HG02885 (cell line): ENCODE data around the gene ISG20.

Experiments used
- ATAC-seq: cut with Tn5 transposase; IDR thresholded peaks from one replicate; pipeline ENCODE4 v1.9.1; 2021; ENCODE audit warnings: mild to moderate bottlenecking; ENCODE audit not compliant: unreplicated experiment, poor library complexity

Gene ISG20

GRCh38 chr15:88638626-88639372, at the start of gene ISG20:
Gene ISG20 (plus strand): TSS chr15:88639016. CDS start chr15:88639367, 351 bp downstream.
- ATAC-seq: peak; percentile 70

- ATAC-seq: no peak
Measured at GRCh38 chr15:88590759-88591158, 48.1 kb upstream of the ISG20 start.

GRCh38 chr15:88591384-88591783, 47.4 kb upstream of the ISG20 start:
- ATAC-seq: no peak

GRCh38 chr15:88603885-88604284, 34.9 kb upstream of the ISG20 start:
- no peak for ATAC-seq

DNA sequence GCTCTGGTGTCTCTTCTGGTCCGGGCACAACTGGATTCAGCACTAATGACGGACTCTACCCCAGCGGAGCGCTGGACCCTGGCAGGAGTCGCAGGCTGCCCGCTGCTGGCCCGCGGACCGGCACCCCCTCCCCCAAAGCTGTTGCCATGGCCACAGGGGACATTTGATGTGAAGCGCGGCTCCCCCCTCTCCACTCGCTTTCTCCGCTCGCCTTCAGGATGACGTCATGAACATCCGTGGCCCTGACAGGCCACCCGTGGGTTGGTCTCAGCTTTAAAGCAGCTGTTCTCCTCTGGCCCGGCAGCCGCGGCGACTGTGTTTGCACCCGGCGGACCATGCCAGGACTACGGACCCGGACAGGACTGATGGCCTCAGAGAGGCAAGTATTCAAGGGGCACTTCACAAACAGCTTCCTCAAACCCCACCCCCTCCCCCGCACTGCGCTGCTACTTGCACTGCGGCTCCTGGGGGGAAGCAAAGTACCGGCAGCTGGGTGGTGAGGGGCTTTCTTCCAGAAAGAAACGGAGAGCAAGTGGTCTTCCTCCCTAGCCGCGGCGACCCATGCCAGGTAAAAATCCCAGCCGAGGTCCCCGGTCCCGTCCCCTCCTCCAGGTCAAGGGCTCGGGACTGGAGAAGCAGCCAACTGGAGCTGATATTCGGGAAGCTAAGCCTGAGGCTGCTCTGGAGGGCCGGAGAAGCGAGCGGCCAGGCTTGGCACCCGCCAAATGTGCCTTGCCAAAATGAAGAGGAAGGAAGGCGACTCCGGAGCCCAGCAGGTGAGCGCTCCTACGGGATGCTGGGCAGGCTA, 34.2 kb upstream of the ISG20 start:
- no peak for ATAC-seq

GRCh38 chr15:88605189-88606069, 33.4 kb upstream of the ISG20 start:
- ATAC-seq: no peak

GRCh38 chr15:88606070-88606794, 32.6 kb upstream of the ISG20 start:
- no peak for ATAC-seq

GRCh38 chr15:88607951-88608350, 30.9 kb upstream of the ISG20 start:
- ATAC-seq: no peak

GRCh38 chr15:88608607-88609181, 30.1 kb upstream of the ISG20 start:
- ATAC-seq: no peak

- no peak for ATAC-seq
Measured at GRCh38 chr15:88609344-88610090, 29.3 kb upstream of the ISG20 start.

GRCh38 chr15:88610701-88611231, 28.1 kb upstream of the ISG20 start:
- ATAC-seq: no peak

GRCh38 chr15:88612186-88612796, 26.5 kb upstream of the ISG20 start:
- no peak for ATAC-seq

- ATAC-seq: no peak
Measured at GRCh38 chr15:88613074-88613944, 25.5 kb upstream of the ISG20 start.

DNA sequence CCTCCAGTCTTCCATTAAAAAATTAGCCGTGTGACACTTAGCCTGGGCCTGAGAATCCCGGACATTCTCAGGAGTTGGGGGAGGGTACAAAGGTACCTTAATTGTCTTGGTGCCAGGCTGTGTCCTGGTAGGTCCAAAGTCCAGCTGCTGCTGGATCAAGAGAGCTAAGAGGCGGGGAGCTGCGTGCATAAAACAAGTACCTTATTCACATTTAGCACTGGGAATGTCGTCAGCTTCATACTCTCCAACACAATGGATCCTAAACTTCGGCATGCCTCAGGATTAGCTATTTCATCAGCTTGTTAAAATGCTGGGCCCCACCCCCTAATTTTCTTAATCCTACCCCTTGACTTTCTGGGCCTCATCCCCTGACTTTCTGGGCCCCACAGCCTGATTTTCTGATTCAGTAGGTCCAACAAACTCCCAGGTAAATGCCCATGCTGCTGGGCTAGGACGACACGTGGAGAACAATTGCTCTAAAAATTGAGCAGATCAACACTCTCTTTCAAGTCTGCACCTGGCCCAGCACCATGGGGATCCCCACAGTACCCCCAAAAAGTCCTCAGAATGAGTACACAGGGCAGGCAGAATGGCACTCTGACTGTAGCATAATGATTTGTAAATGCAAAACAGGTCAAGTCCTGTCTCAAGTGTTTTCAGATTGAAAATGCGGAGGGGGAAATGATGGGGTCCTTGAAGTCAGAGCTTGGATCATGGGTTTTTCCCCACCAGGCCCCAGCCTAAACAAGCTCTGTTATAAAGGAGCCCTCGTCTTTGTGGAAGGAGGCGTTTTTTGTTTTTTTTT, 23.3 kb upstream of the ISG20 start:
- peak; percentile 66 for ATAC-seq

DNA sequence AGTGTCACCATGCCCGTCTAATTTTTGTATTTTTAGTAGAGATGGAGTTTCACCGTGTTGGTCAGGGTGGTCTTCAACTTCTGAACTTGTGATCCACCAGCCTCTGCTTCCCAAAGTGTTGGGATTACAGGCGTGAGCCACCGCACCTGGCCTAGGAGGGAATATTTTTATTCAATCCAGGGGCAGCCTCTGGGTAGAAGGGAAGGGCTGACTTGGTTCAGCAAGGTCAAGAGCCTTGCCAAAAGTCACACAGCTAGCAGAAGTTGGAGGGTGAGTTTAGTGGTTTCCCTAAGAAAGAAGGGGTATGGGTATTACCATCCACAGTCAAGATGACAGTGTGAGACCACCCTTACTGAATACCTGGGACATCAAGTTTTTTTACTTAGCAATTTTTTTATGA, 22.6 kb upstream of the ISG20 start:
- no peak for ATAC-seq

- ATAC-seq: no peak
Measured at GRCh38 chr15:88617031-88617722, 21.6 kb upstream of the ISG20 start.
